HG02885 (cell line): ENCODE results near the gene CD63.

Experiments used
- ATAC-seq: cut with Tn5 transposase; IDR thresholded peaks from one replicate; pipeline ENCODE4 v1.9.1; 2021; ENCODE audit warnings: mild to moderate bottlenecking; ENCODE audit not compliant: unreplicated experiment, poor library complexity

The CD63 gene

GRCh38 chr12:55741931-55742680 is 13.3 kb upstream of the CD63 start:
- no peak for ATAC-seq

- ATAC-seq: no peak
These were observed 10.2 kb upstream of the CD63 start for GRCh38 chr12:55739025-55739378.

GRCh38 chr12:55738123-55739024 is 9.6 kb upstream of the CD63 start:
- ATAC-seq: peak; percentile 77

GRCh38 chr12:55737581-55738122 is 8.8 kb upstream of the CD63 start:
- ATAC-seq: no peak

- ATAC-seq: peak; percentile 43
These were observed 8.2 kb upstream of the CD63 start for GRCh38 chr12:55736780-55737580.

GRCh38 chr12:55736076-55736475 is 7.3 kb upstream of the CD63 start:
- no peak for ATAC-seq

GRCh38 chr12:55734595-55734994 is 5.8 kb upstream of the CD63 start:
- no peak for ATAC-seq

GRCh38 chr12:55733858-55734257 is 5.0 kb upstream of the CD63 start:
- no peak for ATAC-seq

- ATAC-seq: no peak
These were observed 4.3 kb upstream of the CD63 start for GRCh38 chr12:55733021-55733555.

- no peak for ATAC-seq
These were observed 3.5 kb upstream of the CD63 start for GRCh38 chr12:55732288-55732687.

GRCh38 chr12:55729819-55730818 is 1.3 kb upstream of the CD63 start:
- peak; percentile 48 for ATAC-seq

- peak; percentile 19 for ATAC-seq
These were observed 447 bp downstream of the CD63 start for GRCh38 chr12:55728186-55728938.

- ATAC-seq: no peak
These were observed 1.1 kb downstream of the CD63 start for GRCh38 chr12:55727643-55728185.

GRCh38 chr12:55726971-55727370 is 1.8 kb downstream of the CD63 start:
- ATAC-seq: no peak

- ATAC-seq: no peak
These were observed 3.3 kb downstream of the CD63 start for GRCh38 chr12:55725556-55725955.

- no peak for ATAC-seq
These were observed 3.9 kb downstream of the CD63 start for GRCh38 chr12:55724940-55725309.

GRCh38 chr12:55724226-55724939 is 4.4 kb downstream of the CD63 start:
- ATAC-seq: peak; percentile 27
